GM12872 (cell line): ENCODE data around the gene SESN1.

ENCODE experiments used
- TF ChIP-seq, protein P1 (sequence below): IDR thresholded peaks from 3 replicates; pipeline ENCODE4 v1.5.1; 2011; ENCODE audit warnings: low read depth, mild to moderate bottlenecking, low read length, moderate library complexity; ENCODE audit not compliant: insufficient read depth

SESN1 gene

DNA sequence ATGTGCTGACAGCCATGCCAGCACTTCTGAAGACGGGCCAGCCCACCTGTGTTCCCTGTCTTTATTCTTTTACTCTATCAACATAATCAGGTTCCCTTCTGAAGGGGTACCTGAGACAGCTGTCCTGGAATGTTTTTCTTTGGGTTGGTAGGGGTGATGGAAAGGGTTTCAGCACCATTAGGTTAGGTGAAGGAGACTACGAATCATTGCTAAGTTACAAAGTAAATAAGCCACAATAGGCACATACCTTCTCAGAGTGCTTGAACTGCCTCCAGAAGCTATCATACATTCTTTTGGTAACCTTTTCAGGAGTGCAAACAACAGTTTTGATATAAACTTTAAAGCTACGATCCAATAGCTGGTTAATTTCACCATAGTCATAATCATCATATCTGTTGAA is 106.3 kb downstream of the SESN1 start:
- TF ChIP-seq, protein P1, sequence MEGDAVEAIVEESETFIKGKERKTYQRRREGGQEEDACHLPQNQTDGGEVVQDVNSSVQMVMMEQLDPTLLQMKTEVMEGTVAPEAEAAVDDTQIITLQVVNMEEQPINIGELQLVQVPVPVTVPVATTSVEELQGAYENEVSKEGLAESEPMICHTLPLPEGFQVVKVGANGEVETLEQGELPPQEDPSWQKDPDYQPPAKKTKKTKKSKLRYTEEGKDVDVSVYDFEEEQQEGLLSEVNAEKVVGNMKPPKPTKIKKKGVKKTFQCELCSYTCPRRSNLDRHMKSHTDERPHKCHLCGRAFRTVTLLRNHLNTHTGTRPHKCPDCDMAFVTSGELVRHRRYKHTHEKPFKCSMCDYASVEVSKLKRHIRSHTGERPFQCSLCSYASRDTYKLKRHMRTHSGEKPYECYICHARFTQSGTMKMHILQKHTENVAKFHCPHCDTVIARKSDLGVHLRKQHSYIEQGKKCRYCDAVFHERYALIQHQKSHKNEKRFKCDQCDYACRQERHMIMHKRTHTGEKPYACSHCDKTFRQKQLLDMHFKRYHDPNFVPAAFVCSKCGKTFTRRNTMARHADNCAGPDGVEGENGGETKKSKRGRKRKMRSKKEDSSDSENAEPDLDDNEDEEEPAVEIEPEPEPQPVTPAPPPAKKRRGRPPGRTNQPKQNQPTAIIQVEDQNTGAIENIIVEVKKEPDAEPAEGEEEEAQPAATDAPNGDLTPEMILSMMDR = no peak

DNA sequence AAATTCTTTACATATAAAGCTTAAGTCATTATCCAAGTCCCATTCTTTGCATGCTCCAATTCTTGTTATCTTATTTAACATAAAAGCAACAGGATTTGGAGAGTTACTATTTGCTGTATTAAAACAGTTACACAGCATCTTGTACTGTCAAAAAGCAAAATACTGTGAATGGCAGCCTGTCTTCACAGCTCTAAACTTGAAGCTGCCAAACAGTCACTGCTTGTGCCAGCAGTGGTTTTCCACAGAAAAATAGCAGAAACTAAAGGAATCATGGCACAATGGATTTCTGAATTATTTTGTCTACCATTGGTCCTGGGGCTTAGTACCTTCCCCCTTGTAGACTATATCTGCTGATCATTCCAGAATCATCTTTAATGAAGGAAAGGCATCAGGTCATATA is 107.5 kb downstream of the SESN1 start:
- TF ChIP-seq, protein P1 = no peak

- TF ChIP-seq, protein P1 = no peak
Measured at GRCh38 chr6:108985301-108985700, 109.3 kb downstream of the SESN1 start.

DNA sequence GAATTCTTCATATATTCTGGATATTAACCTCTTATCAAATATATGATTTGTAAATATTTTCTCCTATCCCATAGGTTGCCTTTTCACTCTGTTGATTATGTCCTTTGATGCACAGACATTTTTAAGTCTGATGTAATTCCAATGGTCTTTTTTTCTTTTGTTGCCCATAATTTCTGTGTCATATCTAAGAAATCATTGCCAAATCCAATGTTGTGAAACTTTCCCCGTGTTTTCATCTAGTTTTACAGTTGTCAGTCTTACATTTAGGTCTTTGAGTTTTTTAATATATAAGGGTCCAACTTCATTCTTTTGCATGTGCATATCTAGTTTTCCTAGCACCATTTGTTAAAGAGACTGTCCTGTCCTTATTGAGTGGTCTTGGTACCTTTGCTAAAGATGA is 111.5 kb downstream of the SESN1 start:
- TF ChIP-seq, protein P1 = no peak

- TF ChIP-seq, protein P1 = no peak
Measured at GRCh38 chr6:108982154-108983113, 112.2 kb downstream of the SESN1 start.

- TF ChIP-seq, protein P1 = no peak
Measured at GRCh38 chr6:108974201-108974600, 120.4 kb downstream of the SESN1 start.

DNA sequence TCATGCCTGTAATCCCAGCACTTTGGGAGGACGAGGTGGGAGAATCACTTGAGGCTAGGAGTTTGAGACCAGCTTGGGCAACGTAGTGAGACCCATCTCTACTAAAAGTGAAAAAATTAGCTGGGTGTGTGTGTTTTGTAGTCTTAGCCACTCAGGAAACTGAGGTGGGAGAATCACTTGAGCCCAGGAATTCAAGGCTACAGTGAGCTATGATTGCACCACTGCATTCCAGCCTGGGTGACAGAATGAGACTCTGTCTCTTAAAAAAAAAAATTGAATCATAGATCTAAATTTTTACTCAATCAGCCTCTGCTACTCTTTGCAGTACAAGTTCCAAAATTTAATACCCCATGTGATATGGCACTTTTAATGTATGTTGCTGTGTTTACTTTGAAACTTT is 124.9 kb downstream of the SESN1 start:
- TF ChIP-seq, protein P1 = no peak
